ENCODE results near the gene JPH2.
"Not testable (repeated sequence)": the region's sequence is repeated elsewhere in the genome, so short reads cannot be mapped to it uniquely, and the experiment has no call there.

Gene JPH2

GRCh38 chr20:44153636-44154043 is 33.3 kb downstream of the JPH2 start:
- DNase-seq = no peak

GRCh38 chr20:44151621-44152416 is 35.2 kb downstream of the JPH2 start:
- DNase-seq = no peak

- DNase-seq = no peak
These were observed 40.7 kb downstream of the JPH2 start for GRCh38 chr20:44146272-44146671.

DNA sequence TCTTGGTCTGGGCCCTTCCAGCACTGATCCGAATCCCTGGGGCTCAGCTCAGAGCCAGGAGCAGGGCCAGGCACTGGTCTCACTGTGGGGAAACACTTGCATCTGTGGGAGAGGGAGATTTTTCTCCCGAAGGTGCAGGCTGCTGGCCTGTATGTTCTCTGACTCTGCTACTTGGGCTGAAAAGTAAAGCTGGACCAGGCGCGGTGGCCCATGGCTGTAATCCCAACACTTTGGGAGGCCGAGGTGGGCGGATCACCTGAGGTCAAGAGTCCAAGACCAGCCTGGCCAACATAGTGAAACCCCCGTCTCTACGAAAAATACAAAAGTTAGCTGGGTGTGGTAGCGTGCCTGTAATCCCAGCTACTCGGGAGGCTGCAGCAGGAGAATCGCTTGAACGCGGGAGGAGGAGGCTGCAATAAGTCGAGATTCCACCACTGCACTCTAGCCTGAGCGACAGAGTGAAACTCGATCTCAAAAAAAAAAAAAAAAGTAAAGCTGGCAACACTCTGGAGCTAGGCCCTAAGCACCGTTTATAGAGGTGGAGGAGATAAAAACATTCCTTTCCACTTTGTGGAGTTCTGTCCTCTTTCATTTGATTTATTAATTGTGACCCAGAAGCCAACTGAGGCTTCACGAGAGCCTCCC is 41.7 kb downstream of the JPH2 start:
- no peak for DNase-seq

DNA sequence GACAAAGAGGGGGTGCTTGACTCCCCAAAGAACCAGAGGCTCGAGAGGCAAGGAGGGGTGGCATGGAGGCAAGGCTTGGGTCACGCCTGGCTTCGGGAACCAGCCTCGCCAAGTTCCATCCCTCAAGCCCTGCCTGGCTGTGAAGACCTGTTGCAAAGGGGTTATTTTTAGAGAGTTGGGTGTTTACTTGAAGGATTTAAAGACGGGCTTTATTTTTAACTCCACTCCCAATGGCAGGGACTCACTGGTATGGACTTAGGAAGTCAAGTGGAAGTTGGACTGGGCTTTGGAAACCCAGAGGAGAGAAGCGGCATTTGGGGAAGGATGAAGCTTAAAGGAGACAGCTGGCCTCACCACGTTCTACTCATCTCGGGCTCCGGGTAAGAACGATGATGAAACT is 43.1 kb downstream of the JPH2 start:
- no peak for DNase-seq

DNA sequence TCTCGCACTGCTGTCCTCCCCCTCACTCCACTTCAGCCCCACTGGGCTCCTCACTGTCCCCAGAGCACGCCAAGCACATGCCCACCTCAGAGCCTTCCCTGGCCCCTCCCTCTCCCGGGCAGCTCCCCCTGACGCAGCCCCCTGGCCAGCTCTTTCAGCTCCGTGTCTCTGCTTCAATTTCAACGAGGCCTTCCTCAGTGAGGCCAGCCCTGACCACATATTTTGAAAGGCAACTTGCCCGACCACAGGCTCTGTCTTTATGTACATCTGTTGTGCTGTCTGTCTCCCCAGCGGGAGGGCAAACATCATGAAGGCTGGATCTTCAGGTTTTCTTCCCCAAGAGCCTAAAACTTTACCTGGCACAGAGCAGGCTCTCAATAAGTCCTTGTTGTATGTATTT is 44.6 kb downstream of the JPH2 start:
- DNase-seq = no peak

GRCh38 chr20:44141873-44142272 is 45.1 kb downstream of the JPH2 start:
- no peak for DNase-seq

DNA sequence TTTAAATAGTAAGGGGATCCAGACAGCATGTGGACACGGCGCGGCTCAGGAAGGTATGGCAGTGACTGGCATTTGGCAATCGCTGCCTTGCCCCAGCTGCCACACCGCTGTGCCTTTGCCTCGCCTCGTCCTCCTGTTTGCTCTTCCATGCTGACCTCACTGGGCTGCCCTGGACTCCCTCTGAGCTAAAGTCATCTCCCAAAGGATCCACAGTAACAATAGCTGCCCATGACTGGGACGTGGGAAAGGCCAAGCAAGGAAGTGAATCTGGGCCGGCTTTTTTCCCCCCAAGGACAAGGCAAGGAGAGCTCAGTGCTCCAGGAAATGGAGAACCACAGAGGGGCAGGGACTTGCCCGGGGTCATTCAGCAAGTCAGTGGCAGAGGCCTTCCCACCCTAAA is 48.1 kb downstream of the JPH2 start:
- DNase-seq = no peak

DNA sequence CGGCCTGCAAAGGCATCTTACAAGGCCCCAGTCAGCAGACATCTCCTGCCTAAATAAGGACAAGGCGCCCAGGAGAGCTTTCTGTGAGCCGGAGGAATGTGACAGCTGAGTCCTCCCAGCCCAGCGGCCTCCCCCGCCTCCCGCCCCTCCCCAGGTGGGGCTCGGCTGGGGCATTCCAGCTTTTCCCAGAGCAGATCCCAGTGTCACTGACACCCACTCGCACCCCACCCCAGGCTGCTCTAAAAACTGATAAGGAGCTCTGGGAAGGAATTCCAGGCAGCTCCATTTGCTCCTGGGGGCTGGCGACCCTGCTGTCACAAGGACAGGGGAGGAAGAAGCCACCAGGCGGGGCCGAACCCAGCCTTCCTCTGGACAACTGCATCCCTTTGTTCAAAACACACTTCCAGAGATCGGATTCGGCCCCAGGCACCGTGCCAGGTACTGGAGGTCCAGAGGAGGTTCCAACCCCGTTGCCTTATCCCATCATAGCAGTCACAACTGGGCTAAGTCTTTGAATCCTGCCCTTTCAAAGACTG is 49.7 kb downstream of the JPH2 start:
- DNase-seq = no peak

- no peak for DNase-seq
These were observed 50.3 kb downstream of the JPH2 start for GRCh38 chr20:44136579-44137265.

GRCh38 chr20:44135417-44136204 is 51.4 kb downstream of the JPH2 start:
- DNase-seq = no peak

DNA sequence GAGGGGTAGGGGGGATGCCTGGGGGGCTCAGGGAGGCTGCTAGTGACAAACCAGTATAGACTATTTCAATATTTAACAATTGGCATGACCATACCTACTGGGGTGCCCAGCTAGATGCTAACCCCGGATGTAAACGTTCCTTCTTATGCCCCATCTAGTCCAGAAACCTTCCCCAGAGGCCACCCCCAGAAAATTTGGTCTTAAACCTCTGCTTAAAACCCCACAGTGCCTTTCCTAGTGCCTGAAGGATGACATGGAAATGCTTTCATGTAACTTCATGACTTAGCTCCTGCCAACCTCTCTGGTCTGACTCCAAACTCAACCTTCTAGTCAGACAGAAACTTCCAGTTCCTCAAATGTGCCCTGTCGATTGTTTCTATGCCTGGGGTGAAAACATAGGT is 52.0 kb downstream of the JPH2 start:
- no peak for DNase-seq

DNA sequence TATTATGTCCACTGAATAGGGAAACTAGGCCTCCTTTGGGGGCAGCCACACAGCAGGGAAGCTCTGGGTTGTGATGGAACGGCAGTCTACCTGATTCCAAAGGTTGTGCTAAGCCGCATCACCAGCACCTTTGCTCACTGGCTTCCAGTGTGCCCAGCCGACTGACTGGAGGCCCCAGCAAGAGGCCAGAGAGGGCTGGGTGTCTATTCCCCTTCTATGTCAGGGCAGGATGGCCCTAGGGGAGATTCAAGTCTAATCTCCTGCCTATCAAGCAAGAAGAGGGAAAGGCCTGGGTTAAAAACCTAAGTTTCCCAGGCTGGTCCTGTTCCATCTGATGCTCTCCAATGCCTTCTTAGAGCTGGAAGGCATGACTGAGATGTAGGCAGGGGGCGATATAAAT is 53.6 kb downstream of the JPH2 start:
- DNase-seq = no peak

GRCh38 chr20:44131704-44132103 is 55.3 kb downstream of the JPH2 start:
- DNase-seq = no peak

DNA sequence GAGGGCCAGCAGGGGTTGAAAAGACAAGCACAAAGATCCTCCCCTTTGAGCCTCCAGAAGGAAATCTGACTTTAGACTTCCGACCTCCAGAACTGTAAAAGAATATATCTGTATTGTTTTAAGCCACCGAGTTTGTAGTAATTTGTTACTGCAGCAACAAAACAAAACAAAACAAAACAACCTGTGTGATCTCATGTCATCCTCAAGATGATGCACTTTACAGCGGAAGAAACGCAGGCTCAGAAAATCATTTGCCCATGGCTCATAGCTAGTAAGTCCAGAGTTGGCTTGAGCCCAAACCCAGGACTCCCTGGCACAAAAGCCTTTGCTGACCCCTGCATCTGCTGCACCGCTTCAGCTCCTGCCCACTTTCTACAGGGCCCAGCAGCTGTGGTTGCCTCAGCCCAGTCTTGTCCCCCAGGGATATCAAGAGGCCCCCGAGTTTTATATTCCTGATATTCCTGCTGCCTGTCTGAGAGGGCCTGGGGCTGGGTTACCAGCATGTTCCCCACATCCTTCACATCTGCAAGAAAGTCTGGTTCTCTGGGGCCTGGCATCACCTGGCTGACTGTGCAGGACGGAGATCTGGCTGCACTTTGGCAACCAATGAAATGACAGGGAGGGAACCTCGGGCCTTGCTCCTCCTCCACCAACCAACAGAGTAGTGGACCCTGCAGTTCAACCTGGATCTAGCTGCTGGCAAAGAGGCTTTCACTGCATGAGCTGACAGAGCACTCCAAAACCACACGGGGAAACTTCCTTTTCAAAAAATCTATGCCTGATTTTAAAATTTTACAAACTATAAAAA is 56.9 kb downstream of the JPH2 start:
- DNase-seq = no peak

GRCh38 chr20:44129300-44129699 is 57.7 kb downstream of the JPH2 start:
- not testable (repeated sequence) for DNase-seq

GRCh38 chr20:44126445-44126844 is 60.5 kb downstream of the JPH2 start:
- no peak for DNase-seq

DNA sequence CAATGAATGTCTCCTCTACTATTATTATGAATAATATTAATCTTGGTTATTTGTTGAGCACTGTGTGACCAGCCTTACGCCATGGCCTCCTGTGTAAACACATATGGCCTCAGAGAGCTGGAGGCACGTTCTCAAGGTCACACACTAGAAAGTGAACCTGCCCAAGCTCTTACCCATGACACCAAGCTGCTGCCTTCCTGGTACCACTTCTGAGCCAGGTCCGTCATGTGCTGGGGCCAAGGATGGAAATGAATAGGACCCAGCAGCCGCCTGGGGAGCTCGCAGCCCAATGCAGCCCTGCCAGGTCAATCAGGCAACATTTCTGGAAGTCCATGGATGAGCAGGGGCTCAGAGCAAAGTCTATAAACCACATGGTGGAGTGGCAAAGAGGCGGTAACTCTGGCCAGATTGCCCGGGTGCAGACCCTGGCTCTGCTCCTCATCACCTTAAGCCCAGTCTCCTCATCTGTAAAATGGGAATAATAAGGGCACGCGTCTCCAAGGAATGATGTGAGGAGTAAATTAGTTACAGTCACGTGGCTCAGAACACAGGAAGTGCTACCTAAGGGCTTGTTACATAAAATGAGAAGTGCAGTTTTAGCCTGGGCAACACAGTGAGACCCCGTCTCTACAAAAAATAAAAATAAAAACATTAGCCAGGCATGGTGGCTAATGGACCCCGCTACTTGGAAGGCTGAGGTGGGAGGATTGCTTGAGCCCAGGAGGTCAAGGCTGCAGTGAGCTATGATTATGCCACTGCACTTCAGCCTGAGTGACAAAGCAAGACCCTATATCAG is 61.5 kb downstream of the JPH2 start:
- no peak for DNase-seq

DNA sequence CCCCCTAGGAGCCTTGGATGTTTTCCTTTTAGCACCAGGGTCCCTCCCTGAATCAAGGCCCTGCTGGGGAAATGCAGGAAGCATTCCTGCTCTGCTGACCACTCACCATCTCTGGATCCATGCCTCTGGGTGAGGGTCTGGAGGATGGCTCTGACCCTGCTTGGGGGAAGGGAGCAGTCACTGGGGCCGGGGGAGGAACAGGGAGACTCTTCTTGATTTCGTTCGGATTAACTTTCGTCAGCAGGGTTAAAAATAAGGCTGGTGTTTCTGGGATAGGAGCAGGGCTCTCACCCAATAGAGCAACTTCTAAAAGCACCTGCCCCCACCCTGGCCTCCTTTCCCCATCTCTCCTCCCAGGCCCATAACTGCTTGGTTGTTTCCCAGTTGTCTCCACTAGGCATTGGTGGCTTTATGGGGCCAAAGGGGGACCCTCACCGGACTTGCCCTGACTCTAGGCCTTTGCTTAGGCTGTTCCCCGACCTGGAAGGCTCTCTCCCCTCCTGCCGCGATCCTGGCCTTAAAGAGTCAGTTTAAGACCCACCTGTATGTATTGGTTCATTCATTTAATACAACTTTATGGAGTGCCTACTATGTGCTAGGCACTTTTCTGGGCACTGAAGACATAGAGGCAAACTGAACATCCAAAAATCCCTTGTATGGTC is 63.0 kb downstream of the JPH2 start:
- DNase-seq = no peak

- no peak for DNase-seq
These were observed 63.7 kb downstream of the JPH2 start for GRCh38 chr20:44123251-44123650.
